Glutamatergic neuron (in vitro differentiated cells): ENCODE results near the gene SSH3. TPM values are rescaled to one million over a fixed set of nuclear protein-coding genes. Genes with fewer than 3 reads are reported as not detected.

Experiments used
- DNase-seq: peaks from one replicate; pipeline ENCODE4 v3.0.0; 2022
- H3K27ac Mint-ChIP-seq: one replicate; pipeline ENCODE4 v1.8.0; 2020; ENCODE audit warnings: mild to moderate bottlenecking, mixed read lengths, inconsistent platforms; ENCODE audit not compliant: unreplicated experiment
- H3K27me3 Mint-ChIP-seq: one replicate; pipeline ENCODE4 v1.8.0; 2020; ENCODE audit warnings: mild to moderate bottlenecking, moderate library complexity, mixed read lengths, inconsistent platforms; ENCODE audit not compliant: unreplicated experiment
- H3K36me3 Mint-ChIP-seq: one replicate; pipeline ENCODE4 v1.8.0; 2020; ENCODE audit warnings: mild to moderate bottlenecking, mixed read lengths, inconsistent platforms; ENCODE audit not compliant: unreplicated experiment
- H3K4me1 Mint-ChIP-seq: one replicate; pipeline ENCODE4 v1.8.0; 2020; ENCODE audit warnings: mild to moderate bottlenecking, low read depth, mixed read lengths, inconsistent platforms; ENCODE audit not compliant: unreplicated experiment
- H3K4me3 Mint-ChIP-seq: one replicate; pipeline ENCODE4 v1.8.0; 2020; ENCODE audit warnings: mild to moderate bottlenecking, mixed read lengths, inconsistent platforms; ENCODE audit not compliant: unreplicated experiment
- H3K9me3 Mint-ChIP-seq: one replicate; pipeline ENCODE4 v1.8.0; 2020; ENCODE audit warnings: mild to moderate bottlenecking, moderate library complexity, mixed read lengths, inconsistent platforms; ENCODE audit not compliant: unreplicated experiment
- total RNA-seq: library from RNA; stranded (reverse); fragmentation: NEBNext Ultra II Directional; extraction: Animal tissue kit (Norgen Biotek cat#: 25700); gene quantifications from one replicate; pipeline ENCODE4 v1.2.1, GENCODE V29; 2021; ENCODE audit not compliant: unreplicated experiment
- TF ChIP-seq, protein P1 (sequence below): fragments of 200-600 bp; sonication (generic); IDR thresholded peaks from one replicate; pipeline ENCODE4 v1.5.0; 2021; ENCODE audit not compliant: partially characterized antibody, unreplicated experiment

SSH3 gene
- total RNA-seq, 1 donor from 2014 or later, result 8.3 TPM

DNA sequence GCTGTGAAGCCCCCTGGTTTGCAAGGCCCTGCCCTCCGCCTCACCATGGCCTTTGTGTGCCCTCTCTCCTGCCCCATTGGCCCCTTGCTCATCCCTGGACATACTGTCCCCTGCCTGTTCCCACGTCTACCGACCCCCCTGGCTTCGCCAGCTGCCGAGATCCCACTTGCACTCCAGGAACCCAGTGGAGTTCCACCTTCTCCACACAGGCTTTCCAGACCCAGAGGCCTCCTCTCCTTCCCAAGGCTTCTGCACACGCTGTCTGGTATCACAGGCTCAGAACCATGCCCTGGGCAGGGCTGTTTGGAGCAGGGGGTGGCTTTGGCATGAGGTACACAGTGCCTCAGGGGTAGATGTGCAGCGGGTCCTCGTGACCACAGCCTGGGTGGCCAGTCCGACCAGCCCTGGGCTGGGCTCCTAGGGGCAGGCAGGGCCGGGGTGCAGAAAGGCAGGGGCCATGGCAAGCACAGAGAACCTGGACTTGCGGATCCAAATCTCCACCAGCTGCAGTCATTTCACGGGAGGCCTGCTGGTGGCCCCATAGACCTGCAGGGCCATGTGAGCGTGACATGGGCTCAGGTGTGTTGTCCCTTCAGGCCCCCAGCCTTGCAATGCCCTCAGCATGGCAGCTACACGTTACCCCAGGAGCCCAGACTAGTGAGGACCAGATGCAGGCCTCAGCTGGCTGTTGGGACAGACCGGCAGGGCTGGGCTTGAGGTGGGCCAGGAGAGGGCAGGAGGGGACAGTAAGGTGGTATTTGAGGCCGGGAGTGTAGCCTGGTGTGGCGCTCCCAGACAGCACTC is 27.5 kb upstream of the SSH3 start:
- Mint-ChIP-seq H3K27ac (peak overlapping the region; percentile 79), H3K27me3 (peaks cover 3% of the 10 kb centered on the region), H3K36me3 (no peaks in the 10 kb centered on the region), H3K4me3 (no peak overlapping the region), H3K9me3 (peaks cover 4% of the 10 kb centered on the region), H3K4me1 (peaks cover 13% of the 10 kb centered on the region)
- TF ChIP-seq, protein P1, sequence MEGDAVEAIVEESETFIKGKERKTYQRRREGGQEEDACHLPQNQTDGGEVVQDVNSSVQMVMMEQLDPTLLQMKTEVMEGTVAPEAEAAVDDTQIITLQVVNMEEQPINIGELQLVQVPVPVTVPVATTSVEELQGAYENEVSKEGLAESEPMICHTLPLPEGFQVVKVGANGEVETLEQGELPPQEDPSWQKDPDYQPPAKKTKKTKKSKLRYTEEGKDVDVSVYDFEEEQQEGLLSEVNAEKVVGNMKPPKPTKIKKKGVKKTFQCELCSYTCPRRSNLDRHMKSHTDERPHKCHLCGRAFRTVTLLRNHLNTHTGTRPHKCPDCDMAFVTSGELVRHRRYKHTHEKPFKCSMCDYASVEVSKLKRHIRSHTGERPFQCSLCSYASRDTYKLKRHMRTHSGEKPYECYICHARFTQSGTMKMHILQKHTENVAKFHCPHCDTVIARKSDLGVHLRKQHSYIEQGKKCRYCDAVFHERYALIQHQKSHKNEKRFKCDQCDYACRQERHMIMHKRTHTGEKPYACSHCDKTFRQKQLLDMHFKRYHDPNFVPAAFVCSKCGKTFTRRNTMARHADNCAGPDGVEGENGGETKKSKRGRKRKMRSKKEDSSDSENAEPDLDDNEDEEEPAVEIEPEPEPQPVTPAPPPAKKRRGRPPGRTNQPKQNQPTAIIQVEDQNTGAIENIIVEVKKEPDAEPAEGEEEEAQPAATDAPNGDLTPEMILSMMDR, result no peak
- peak; percentile 5 for DNase-seq

- H3K27ac Mint-ChIP-seq, result peak overlapping the region; percentile 90
- TF ChIP-seq, protein P1, result no peak
- H3K4me3 Mint-ChIP-seq, result no peak overlapping the region
These were observed 26.5 kb upstream of the SSH3 start for GRCh38 chr11:67276781-67277230.

GRCh38 chr11:67277231-67277961 is 25.9 kb upstream of the SSH3 start:
- TF ChIP-seq, protein P1, result no peak
- H3K27me3 Mint-ChIP-seq, result peaks cover 4% of the 10 kb centered on the region
- peaks cover 3% of the 10 kb centered on the region for H3K4me1 Mint-ChIP-seq
- H3K36me3 Mint-ChIP-seq, result no peaks in the 10 kb centered on the region
- H3K27ac Mint-ChIP-seq, result peak overlapping the region; percentile 85
- peak; percentile 57 for DNase-seq
- peak overlapping the region; percentile 42 for H3K4me3 Mint-ChIP-seq
- H3K9me3 Mint-ChIP-seq, result peaks cover 4% of the 10 kb centered on the region

More at GRCh38 chr11:67276781-67277230, 26.5 kb upstream of the SSH3 start:
- Mint-ChIP-seq H3K9me3 (peaks cover 4% of the 10 kb centered on the region), H3K27me3 (peaks cover 3% of the 10 kb centered on the region), H3K36me3 (no peaks in the 10 kb centered on the region), H3K4me1 (peaks cover 3% of the 10 kb centered on the region)
- peak; percentile 33 for DNase-seq

GRCh38 chr11:67278135-67278938 is 25.0 kb upstream of the SSH3 start:
- Mint-ChIP-seq H3K27ac (peak overlapping the region; percentile 85), H3K9me3 (peaks cover 4% of the 10 kb centered on the region)

More at GRCh38 chr11:67278135-67278938, 25.0 kb upstream of the SSH3 start:
- H3K4me1 Mint-ChIP-seq, result peaks cover 3% of the 10 kb centered on the region
- peak; percentile 7 for DNase-seq
- H3K36me3 Mint-ChIP-seq, result no peaks in the 10 kb centered on the region
- TF ChIP-seq, protein P1, result no peak
- no peak overlapping the region for H3K4me3 Mint-ChIP-seq
- H3K27me3 Mint-ChIP-seq, result peaks cover 5% of the 10 kb centered on the region
